Measurements from ENCODE around the gene MAU2. TPM values are rescaled to one million over a fixed set of nuclear protein-coding genes. Genes with fewer than 3 reads are reported as not detected.

Gene MAU2
- total and polyA plus RNA-seq, 7 experiments from 2014 or later: 16.5 to 170 (median 136) TPM

DNA sequence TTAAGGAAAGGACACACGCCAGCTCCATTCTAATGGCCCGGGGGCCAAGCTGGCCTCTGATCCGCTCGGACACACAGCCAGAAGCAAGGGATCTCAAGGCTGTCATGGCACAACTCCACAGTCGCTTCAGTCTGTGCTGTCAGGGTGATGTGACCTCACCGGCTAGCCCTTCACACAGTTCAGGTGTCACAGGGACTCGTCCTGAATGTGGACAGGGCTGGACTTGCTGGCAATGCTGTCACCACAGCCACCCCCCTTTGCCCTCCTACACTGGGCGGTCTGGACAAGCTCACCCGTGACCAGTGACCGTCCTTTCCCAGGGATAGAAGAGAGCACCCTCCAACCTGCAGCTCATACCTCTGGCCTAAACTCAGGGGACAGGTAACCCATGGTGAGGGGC, 15.6 kb upstream of the MAU2 start:
- H3K4me3 Mint-ChIP-seq: no peak overlapping the region
- POLR2A ChIA-PET: no interaction called here
- H3K27me3 Mint-ChIP-seq: no peaks in the 10 kb centered on the region
- no peaks in the 10 kb centered on the region for H3K9me3 Mint-ChIP-seq
- H3K27ac ChIP-seq (ENCODE audit: low read depth, low read length): no peak overlapping the region
- H3K36me3 ChIP-seq (ENCODE audit: control insufficient read depth in 2 of 3, insufficient read depth in 3 of 3, low read length in 3 of 3): peaks cover 0 to 97% (median 14%) of the 10 kb centered on the region in 3 experiments
- DNase-seq (no peak), ATAC-seq (no peak)
- CTCF ChIA-PET: no interaction called here
- no peaks in the 10 kb centered on the region for H3K4me1 Mint-ChIP-seq
- H3K27me3 ChIP-seq (ENCODE audit: control insufficient read depth in 2 of 2, insufficient read depth in 2 of 2, low read length in 2 of 2): no peaks in the 10 kb centered on the region
- H3K4me3 ChIP-seq (ENCODE audit: low read length): no peak overlapping the region
- intact Hi-C loops (cut with micrococcal nuclease): no loop called here
- H3K4me1 ChIP-seq (ENCODE audit: control insufficient read depth in 2 of 2, insufficient read depth in 2 of 2, low read length in 2 of 2): no peaks in the 10 kb centered on the region
- no peaks in the 10 kb centered on the region for H3K9me3 ChIP-seq (ENCODE audit: control insufficient read depth in 2 of 3, low read length in 3 of 3)
- no peak overlapping the region for H3K27ac Mint-ChIP-seq
- H3K36me3 Mint-ChIP-seq: peaks cover 0 to 30% (median 3%) of the 10 kb centered on the region in 5 donors

DNA sequence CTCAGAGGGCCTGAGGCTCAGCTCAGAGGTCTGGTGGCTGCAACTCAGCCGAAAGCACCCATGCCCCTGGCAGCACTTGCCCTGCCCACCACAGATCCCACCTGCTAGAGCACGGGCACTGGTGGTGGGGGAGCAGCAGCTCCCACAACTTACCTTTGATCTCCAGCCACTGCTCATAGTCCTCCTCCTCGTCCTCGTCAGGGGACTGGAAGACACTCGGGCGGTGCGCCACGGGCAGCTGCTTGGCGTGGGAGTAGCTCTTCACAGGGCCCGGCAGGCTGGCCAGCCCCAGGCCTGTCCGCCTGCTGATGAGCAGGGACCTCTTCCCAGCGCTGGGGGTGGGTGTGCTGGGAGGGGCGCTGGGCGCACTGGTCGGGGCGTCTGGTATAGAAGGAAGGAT, 14.9 kb upstream of the MAU2 start:
- Mint-ChIP-seq H3K4me3 (no peak overlapping the region), H3K27me3 (no peaks in the 10 kb centered on the region), H3K36me3 (peaks cover 0 to 35% (median 3%) of the 10 kb centered on the region in 5 donors), H3K9me3 (no peaks in the 10 kb centered on the region), H3K27ac (no peak overlapping the region), H3K4me1 (no peaks in the 10 kb centered on the region)
- no peak overlapping the region for H3K4me3 ChIP-seq (ENCODE audit: low read length)
- DNase-seq: no peak
- ATAC-seq: no peak
- peaks cover 0 to 97% (median 14%) of the 10 kb centered on the region in 3 experiments for H3K36me3 ChIP-seq (ENCODE audit: control insufficient read depth in 2 of 3, insufficient read depth in 3 of 3, low read length in 3 of 3)
- H3K4me1 ChIP-seq (ENCODE audit: control insufficient read depth in 2 of 2, insufficient read depth in 2 of 2, low read length in 2 of 2): no peaks in the 10 kb centered on the region
- ChIA-PET CTCF (no interaction called here), POLR2A (no interaction called here)
- no peaks in the 10 kb centered on the region for H3K9me3 ChIP-seq (ENCODE audit: control insufficient read depth in 2 of 3, low read length in 3 of 3)
- H3K27me3 ChIP-seq (ENCODE audit: control insufficient read depth in 2 of 2, insufficient read depth in 2 of 2, low read length in 2 of 2): no peaks in the 10 kb centered on the region
- no peak overlapping the region for H3K27ac ChIP-seq (ENCODE audit: low read depth, low read length)
- intact Hi-C loops (cut with micrococcal nuclease): no loop called here

GRCh38 chr19:19306191-19306590, 14.4 kb upstream of the MAU2 start:
- H3K9me3 Mint-ChIP-seq: no peaks in the 10 kb centered on the region
- H3K27me3 Mint-ChIP-seq: no peaks in the 10 kb centered on the region
- no peak overlapping the region for H3K27ac Mint-ChIP-seq
- intact Hi-C loops (cut with micrococcal nuclease): no loop called here
- ChIA-PET CTCF (no interaction called here), POLR2A (no interaction called here)
- Histone ChIP-seq H3K27ac (ENCODE audit: low read depth, low read length) (no peak overlapping the region), H3K36me3 (ENCODE audit: control insufficient read depth in 2 of 3, insufficient read depth in 3 of 3, low read length in 3 of 3) (peaks cover 0 to 95% (median 14%) of the 10 kb centered on the region in 3 experiments), H3K4me1 (ENCODE audit: control insufficient read depth in 2 of 2, insufficient read depth in 2 of 2, low read length in 2 of 2) (no peaks in the 10 kb centered on the region), H3K4me3 (ENCODE audit: low read length) (no peak overlapping the region), H3K27me3 (ENCODE audit: control insufficient read depth in 2 of 2, insufficient read depth in 2 of 2, low read length in 2 of 2) (no peaks in the 10 kb centered on the region), H3K9me3 (ENCODE audit: control insufficient read depth in 2 of 3, low read length in 3 of 3) (no peaks in the 10 kb centered on the region)
- H3K36me3 Mint-ChIP-seq: peaks cover 0 to 35% (median 3%) of the 10 kb centered on the region in 5 donors
- no peak overlapping the region for H3K4me3 Mint-ChIP-seq
- no peaks in the 10 kb centered on the region for H3K4me1 Mint-ChIP-seq
- no peak for ATAC-seq
- no peak for DNase-seq

GRCh38 chr19:19308373-19308772, 12.3 kb upstream of the MAU2 start:
- DNase-seq: no peak
- no peaks in the 10 kb centered on the region for H3K9me3 ChIP-seq (ENCODE audit: control insufficient read depth in 2 of 3, low read length in 3 of 3)
- Mint-ChIP-seq H3K36me3 (peaks cover 0 to 33% (median 7%) of the 10 kb centered on the region in 5 donors), H3K27me3 (no peaks in the 10 kb centered on the region), H3K4me3 (no peak overlapping the region), H3K27ac (no peak overlapping the region), H3K9me3 (no peaks in the 10 kb centered on the region), H3K4me1 (peaks cover 0 to 7% (median 0%) of the 10 kb centered on the region in 7 donors)
- no peaks in the 10 kb centered on the region for H3K4me1 ChIP-seq (ENCODE audit: control insufficient read depth in 2 of 2, insufficient read depth in 2 of 2, low read length in 2 of 2)
- peaks cover 0 to 86% (median 10%) of the 10 kb centered on the region in 3 experiments for H3K36me3 ChIP-seq (ENCODE audit: control insufficient read depth in 2 of 3, insufficient read depth in 3 of 3, low read length in 3 of 3)
- POLR2A ChIA-PET: no interaction called here
- H3K27me3 ChIP-seq (ENCODE audit: control insufficient read depth in 2 of 2, insufficient read depth in 2 of 2, low read length in 2 of 2): no peaks in the 10 kb centered on the region
- CTCF ChIA-PET: no interaction called here
- intact Hi-C loops (cut with micrococcal nuclease): no loop called here
- no peak overlapping the region for H3K4me3 ChIP-seq (ENCODE audit: low read length)
- ATAC-seq: no peak
- no peak overlapping the region for H3K27ac ChIP-seq (ENCODE audit: low read depth, low read length)

DNA sequence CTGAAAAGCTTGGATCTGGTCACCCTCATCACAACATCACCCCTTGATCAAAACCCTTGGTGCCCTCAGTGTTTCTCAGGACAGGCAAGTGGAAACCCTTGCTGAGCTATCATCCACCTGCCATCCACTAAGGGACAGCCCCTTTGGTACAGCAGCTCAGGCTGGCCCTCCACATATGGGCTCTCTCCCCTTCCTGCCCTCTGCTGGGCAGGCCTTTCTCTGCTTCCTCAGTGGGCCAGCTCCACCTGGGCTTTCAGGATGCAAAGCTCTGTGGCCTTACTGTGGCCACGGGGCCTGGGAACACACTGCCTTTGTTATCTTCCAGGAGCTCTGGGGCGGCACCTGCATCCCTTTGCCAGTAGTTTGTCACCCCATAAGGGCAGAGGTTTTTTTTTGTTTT, 5.2 kb upstream of the MAU2 start:
- Mint-ChIP-seq H3K4me1 (peaks cover 7 to 42% (median 26%) of the 10 kb centered on the region in 7 donors), H3K27ac (peak overlapping the region in 3 of 9 donors; percentile 41 to 75 (median 43)), H3K27me3 (no peaks in the 10 kb centered on the region), H3K4me3 (no peak overlapping the region), H3K36me3 (peaks cover 0 to 20% (median 11%) of the 10 kb centered on the region in 5 donors), H3K9me3 (peaks cover 0 to 2% (median 0%) of the 10 kb centered on the region in 11 donors)
- no peak for DNase-seq
- H3K36me3 ChIP-seq (ENCODE audit: control insufficient read depth in 2 of 3, insufficient read depth in 3 of 3, low read length in 3 of 3): peaks cover 7 to 45% (median 8%) of the 10 kb centered on the region in 3 experiments
- H3K4me1 ChIP-seq (ENCODE audit: control insufficient read depth in 2 of 2, insufficient read depth in 2 of 2, low read length in 2 of 2): peaks cover 8 to 13% of the 10 kb centered on the region in 2 donors
- CTCF ChIA-PET: interaction anchor here (0.6 to 0.9 kb wide), 2 partner anchors 173 to 175 kb away, joined by 3 to 4 read pairs; no protein-coding TSS in a partner anchor
- no peaks in the 10 kb centered on the region for H3K27me3 ChIP-seq (ENCODE audit: control insufficient read depth in 2 of 2, insufficient read depth in 2 of 2, low read length in 2 of 2)
- intact Hi-C loops (cut with micrococcal nuclease): no loop called here
- no peak for ATAC-seq
- POLR2A ChIA-PET: interaction anchor here (1.1 kb wide), 1 partner anchor 49 kb away, joined by 3 read pairs; no protein-coding TSS in a partner anchor
- no peaks in the 10 kb centered on the region for H3K9me3 ChIP-seq (ENCODE audit: control insufficient read depth in 2 of 3, low read length in 3 of 3)
- H3K4me3 ChIP-seq (ENCODE audit: low read length): no peak overlapping the region
- no peak overlapping the region for H3K27ac ChIP-seq (ENCODE audit: low read depth, low read length)

DNA sequence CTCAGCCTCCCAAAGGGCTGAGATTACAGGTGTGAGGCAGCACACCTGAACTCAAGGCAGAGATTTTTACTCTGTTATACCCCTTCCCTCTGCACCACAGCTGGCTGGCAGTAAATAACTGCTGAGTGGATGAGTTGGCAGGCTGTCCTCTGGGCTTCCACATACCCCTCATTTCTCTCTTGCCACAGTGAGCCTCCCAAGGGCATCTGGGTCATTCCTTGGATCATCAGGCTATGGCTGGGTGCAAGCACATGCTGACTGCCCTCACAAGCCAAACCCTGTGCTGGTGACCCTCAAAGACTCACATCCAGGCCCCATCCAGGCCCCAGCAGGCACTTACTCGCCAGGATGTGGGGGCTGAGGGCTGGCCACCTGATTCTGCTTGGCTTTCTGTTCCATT, 4.5 kb upstream of the MAU2 start:
- CTCF ChIA-PET: interaction anchor here (0.9 to 1.0 kb wide), 2 partner anchors 46 to 176 kb away, joined by 3 read pairs; no protein-coding TSS in a partner anchor
- POLR2A ChIA-PET: interaction anchor here (0.6 to 1.1 kb wide), 2 partner anchors 48 to 296 kb away, joined by 3 read pairs; no protein-coding TSS in a partner anchor
- Histone ChIP-seq H3K9me3 (ENCODE audit: control insufficient read depth in 2 of 3, low read length in 3 of 3) (no peaks in the 10 kb centered on the region), H3K36me3 (ENCODE audit: control insufficient read depth in 2 of 3, insufficient read depth in 3 of 3, low read length in 3 of 3) (peaks cover 7 to 44% (median 8%) of the 10 kb centered on the region in 3 experiments), H3K27me3 (ENCODE audit: control insufficient read depth in 2 of 2, insufficient read depth in 2 of 2, low read length in 2 of 2) (no peaks in the 10 kb centered on the region), H3K27ac (ENCODE audit: low read depth, low read length) (no peak overlapping the region), H3K4me1 (ENCODE audit: control insufficient read depth in 2 of 2, insufficient read depth in 2 of 2, low read length in 2 of 2) (peaks cover 8 to 13% of the 10 kb centered on the region in 2 donors), H3K4me3 (ENCODE audit: low read length) (no peak overlapping the region)
- ATAC-seq (no peak), DNase-seq (no peak)
- Mint-ChIP-seq H3K9me3 (peaks cover 0 to 2% (median 0%) of the 10 kb centered on the region in 11 donors), H3K27ac (peak overlapping the region in 2 of 9 donors; percentile 25 to 62), H3K27me3 (no peaks in the 10 kb centered on the region), H3K4me3 (no peak overlapping the region), H3K4me1 (peaks cover 7 to 42% (median 26%) of the 10 kb centered on the region in 7 donors), H3K36me3 (peaks cover 0 to 19% (median 11%) of the 10 kb centered on the region in 5 donors)
- intact Hi-C loops (cut with micrococcal nuclease): no loop called here

Measured in naive thymus-derived CD4-positive, alpha-beta T cell (primary cell).